Retinal pigment epithelial cell (primary cell): ENCODE data around the gene DLEU7.

Experiments
- DNase-seq: peaks from one replicate; pipeline ENCODE4 v3.0.0-alpha.2; 2010; ENCODE audit warnings: low read depth
- H3K4me3 ChIP-seq: 2 replicates; pipeline ENCODE4 v1.5.1; 2011; ENCODE audit warnings: mild to moderate bottlenecking, low read length, control low read depth, moderate library complexity
- CTCF ChIP-seq: conservative IDR thresholded peaks from 2 replicates; pipeline ENCODE4 v1.5.1; 2011; ENCODE audit warnings: low read depth, low read length, control low read depth, inconsistent platforms

DLEU7 gene

DNA sequence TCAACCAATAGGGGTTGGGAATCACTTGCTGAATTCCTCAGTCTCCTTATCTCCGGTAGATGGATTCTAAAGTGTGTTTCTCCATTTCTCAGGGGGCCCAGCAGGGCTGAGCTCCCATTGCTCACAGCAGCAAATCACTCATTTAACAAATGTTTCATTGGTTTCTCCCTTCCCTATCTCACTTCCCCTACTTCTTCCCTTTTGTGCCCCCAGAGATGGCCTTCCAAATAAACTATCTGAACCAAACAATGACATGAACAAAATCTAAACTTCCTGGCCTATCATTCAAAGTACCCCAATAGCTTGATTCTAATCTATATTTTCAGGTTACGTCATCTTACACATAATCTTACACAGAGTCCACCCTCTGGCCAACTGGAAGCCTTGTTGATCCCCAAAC, 60.4 kb downstream of the DLEU7 start:
- TF ChIP-seq CTCF = no peak
- H3K4me3 ChIP-seq = no peak overlapping the region
- DNase-seq = no peak

GRCh38 chr13:50780201-50781015, 63.1 kb downstream of the DLEU7 start:
- no peak overlapping the region for H3K4me3 ChIP-seq
- DNase-seq = no peak
- no peak for TF ChIP-seq CTCF

DNA sequence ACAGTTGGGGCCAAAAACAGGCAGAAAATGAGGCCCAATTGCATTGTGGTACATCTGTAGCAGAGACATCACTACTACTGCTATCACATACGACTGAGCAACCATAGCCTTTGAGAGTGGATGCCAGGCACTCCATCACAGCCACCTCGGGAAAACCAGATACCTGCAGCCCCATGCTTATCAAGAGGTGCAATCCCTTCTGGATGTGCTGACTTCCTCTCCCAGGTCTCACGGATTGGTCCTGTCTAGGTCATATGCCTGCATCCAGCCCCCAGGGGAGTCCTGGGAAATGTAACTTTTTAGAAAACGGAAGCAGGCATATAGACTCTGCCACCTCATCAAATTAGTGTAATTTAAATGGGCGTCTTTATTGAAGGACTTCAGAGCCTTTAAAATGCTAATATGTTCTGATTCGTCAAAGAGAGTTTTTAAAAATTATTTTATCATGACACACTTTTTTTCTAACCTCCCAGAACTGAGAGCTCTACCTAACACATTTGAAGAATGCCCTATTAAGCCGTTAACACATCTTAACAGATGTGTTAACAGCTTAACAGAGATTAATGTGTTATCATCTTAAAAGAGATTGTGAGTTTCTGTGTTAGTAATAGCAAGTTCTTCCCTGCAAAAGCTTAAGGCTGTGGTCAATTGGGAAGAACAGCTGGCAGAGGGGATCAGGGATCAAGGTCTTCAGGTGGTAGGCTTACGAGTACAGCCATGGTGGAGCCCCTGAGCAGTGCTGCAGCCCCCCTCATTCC, 63.9 kb downstream of the DLEU7 start:
- no peak for DNase-seq
- no peak overlapping the region for H3K4me3 ChIP-seq
- TF ChIP-seq CTCF = no peak
